ENCODE measurements around the gene NUDT14. TPM values are rescaled to one million over a fixed set of nuclear protein-coding genes. Genes with fewer than 3 reads are reported as not detected.

NUDT14 gene
- total RNA-seq, 4 donors from 2014 or later, result 14.6 to 22.2 (median 19.8) TPM

- Histone ChIP-seq H3K4me1 (peaks cover 2% of the 10 kb centered on the region), H3K27me3 (peaks cover 14% of the 10 kb centered on the region), H3K36me3 (peaks cover 18% of the 10 kb centered on the region), H3K27ac (no peak overlapping the region), H3K9me3 (no peaks in the 10 kb centered on the region), H3K4me3 (no peak overlapping the region)
- 55% methylated on average over 12 of the region's 12 CpGs for WGBS
- no peak for DNase-seq (ENCODE audit: low spot score in 2 of 2)
- TF ChIP-seq POLR2A (IDR thresholded peaks at IDR 0.05) (no peak), POLR2AphosphoS5 (IDR thresholded peaks at IDR 0.05) (no peak), CTCF (IDR thresholded peaks at IDR 0.05) (no peak), EP300 (IDR thresholded peaks at IDR 0.05) (no peak)
Measured at GRCh38 chr14:105154476-105154871, 26.6 kb downstream of the NUDT14 start.

- WGBS, result 71% methylated on average over 10 of the region's 26 CpGs
- Histone ChIP-seq H3K27ac (no peak overlapping the region), H3K27me3 (peaks cover 14% of the 10 kb centered on the region)
Measured at GRCh38 chr14:105153739-105154475, 27.2 kb downstream of the NUDT14 start.

GRCh38 chr14:105153331-105153731 lies 27.8 kb downstream of the NUDT14 start:
- H3K9me3 ChIP-seq, result no peaks in the 10 kb centered on the region
- no peak overlapping the region for H3K27ac ChIP-seq
- no CpG with 5 or more reads among the region's 18 CpGs for WGBS
- H3K4me1 ChIP-seq, result peaks cover 2% of the 10 kb centered on the region
- peaks cover 19% of the 10 kb centered on the region for H3K36me3 ChIP-seq
- no peak for DNase-seq (ENCODE audit: low spot score in 2 of 2)
- no peak overlapping the region for H3K4me3 ChIP-seq
- TF ChIP-seq POLR2A (IDR thresholded peaks at IDR 0.05), result no peak
- TF ChIP-seq POLR2AphosphoS5 (IDR thresholded peaks at IDR 0.05), result no peak
- TF ChIP-seq CTCF (IDR thresholded peaks at IDR 0.05), result no peak
- no peak for TF ChIP-seq EP300 (IDR thresholded peaks at IDR 0.05)
- peaks cover 12% of the 10 kb centered on the region for H3K27me3 ChIP-seq

More at GRCh38 chr14:105153739-105154475, 27.2 kb downstream of the NUDT14 start:
- H3K36me3 ChIP-seq, result peaks cover 18% of the 10 kb centered on the region
- H3K9me3 ChIP-seq, result no peaks in the 10 kb centered on the region
- no peak overlapping the region for H3K4me3 ChIP-seq
- DNase-seq (ENCODE audit: low spot score in 2 of 2), result no peak
- TF ChIP-seq POLR2A (IDR thresholded peaks at IDR 0.05) (no peak), EP300 (IDR thresholded peaks at IDR 0.05) (no peak), POLR2AphosphoS5 (IDR thresholded peaks at IDR 0.05) (no peak), CTCF (IDR thresholded peaks at IDR 0.05) (no peak)
- peaks cover 2% of the 10 kb centered on the region for H3K4me1 ChIP-seq

- Histone ChIP-seq H3K27ac (no peak overlapping the region), H3K27me3 (peaks cover 8% of the 10 kb centered on the region), H3K9me3 (no peaks in the 10 kb centered on the region), H3K4me3 (no peak overlapping the region), H3K4me1 (peaks cover 2% of the 10 kb centered on the region), H3K36me3 (peaks cover 24% of the 10 kb centered on the region)
- no peak for DNase-seq (ENCODE audit: low spot score in 2 of 2)
- no peak for TF ChIP-seq EP300 (IDR thresholded peaks at IDR 0.05)
- no peak for TF ChIP-seq POLR2A (IDR thresholded peaks at IDR 0.05)
- no peak for TF ChIP-seq CTCF (IDR thresholded peaks at IDR 0.05)
- TF ChIP-seq POLR2AphosphoS5 (IDR thresholded peaks at IDR 0.05), result no peak
- 80% methylated on average over 2 of the region's 14 CpGs for WGBS
Measured at GRCh38 chr14:105152794-105153241, 28.3 kb downstream of the NUDT14 start.
